ENCODE results near the gene MYH9.

MYH9 gene

DNA sequence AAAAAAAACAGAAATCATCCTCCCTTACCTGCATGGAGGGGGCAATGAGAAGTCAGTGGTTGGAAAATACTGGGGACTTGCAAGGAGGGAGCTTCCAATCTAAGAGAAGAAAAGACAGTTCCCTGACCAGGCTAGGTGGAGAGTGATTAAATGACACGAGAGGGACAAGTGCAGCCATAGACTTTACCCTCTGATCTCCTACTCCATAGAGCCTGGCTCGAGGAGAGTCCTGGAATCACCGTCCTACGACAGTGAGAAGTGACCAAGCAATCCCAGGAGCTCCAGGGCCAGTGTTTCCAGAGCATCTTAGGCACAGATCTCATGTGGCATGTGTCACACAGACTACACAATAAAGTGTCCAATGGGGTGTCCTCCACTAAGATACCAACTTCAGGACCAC lies 25.7 kb downstream of the MYH9 start:
- H3K4me3 ChIP-seq (replicated peaks; ENCODE audit: low read depth, low read length) = no peak overlapping the region
- peaks cover 15% of the 10 kb centered on the region for H3K36me3 ChIP-seq (ENCODE audit: control insufficient read depth, insufficient read depth, low read length)
- TF ChIP-seq, protein P1, sequence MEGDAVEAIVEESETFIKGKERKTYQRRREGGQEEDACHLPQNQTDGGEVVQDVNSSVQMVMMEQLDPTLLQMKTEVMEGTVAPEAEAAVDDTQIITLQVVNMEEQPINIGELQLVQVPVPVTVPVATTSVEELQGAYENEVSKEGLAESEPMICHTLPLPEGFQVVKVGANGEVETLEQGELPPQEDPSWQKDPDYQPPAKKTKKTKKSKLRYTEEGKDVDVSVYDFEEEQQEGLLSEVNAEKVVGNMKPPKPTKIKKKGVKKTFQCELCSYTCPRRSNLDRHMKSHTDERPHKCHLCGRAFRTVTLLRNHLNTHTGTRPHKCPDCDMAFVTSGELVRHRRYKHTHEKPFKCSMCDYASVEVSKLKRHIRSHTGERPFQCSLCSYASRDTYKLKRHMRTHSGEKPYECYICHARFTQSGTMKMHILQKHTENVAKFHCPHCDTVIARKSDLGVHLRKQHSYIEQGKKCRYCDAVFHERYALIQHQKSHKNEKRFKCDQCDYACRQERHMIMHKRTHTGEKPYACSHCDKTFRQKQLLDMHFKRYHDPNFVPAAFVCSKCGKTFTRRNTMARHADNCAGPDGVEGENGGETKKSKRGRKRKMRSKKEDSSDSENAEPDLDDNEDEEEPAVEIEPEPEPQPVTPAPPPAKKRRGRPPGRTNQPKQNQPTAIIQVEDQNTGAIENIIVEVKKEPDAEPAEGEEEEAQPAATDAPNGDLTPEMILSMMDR (IDR thresholded peaks at IDR 0.05; ENCODE audit: insufficient read depth, low read length, poor library complexity, severe bottlenecking) = no peak
- H3K27me3 ChIP-seq (replicated peaks; ENCODE audit: control insufficient read depth, insufficient read depth, low read length) = no peaks in the 10 kb centered on the region
- DNase-seq (ENCODE audit: extremely low read depth, insufficient read length) = no peak

DNA sequence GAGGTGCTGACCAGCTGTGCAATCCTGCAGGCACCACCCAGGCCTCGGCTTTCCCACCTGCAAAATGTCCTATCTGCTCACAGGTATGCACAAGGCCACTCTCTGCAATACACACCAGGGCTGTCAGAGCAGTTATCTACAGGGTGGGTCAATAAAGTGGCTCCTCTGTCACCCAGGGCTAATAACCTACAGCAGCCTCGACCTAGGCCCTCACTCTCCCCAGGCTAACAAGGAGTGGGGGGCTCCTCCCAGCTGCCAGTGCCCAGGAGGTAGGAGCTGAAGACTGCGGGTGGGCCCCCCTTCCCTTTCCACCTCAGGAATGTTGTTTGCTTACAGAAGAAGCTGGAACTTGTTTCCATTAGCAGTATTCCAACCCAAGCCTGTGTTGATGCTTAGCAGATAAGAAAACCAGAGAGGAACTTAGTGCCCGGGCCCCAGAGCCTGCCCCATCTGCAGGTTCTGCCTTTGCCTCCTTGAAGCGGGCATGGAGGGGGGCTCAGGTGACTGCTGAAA lies 26.8 kb downstream of the MYH9 start:
- no peaks in the 10 kb centered on the region for H3K27me3 ChIP-seq (replicated peaks; ENCODE audit: control insufficient read depth, insufficient read depth, low read length)
- no peak for DNase-seq (ENCODE audit: extremely low read depth, insufficient read length)
- no peak overlapping the region for H3K4me3 ChIP-seq (replicated peaks; ENCODE audit: low read depth, low read length)
- TF ChIP-seq, protein P1 (IDR thresholded peaks at IDR 0.05; ENCODE audit: insufficient read depth, low read length, poor library complexity, severe bottlenecking) = no peak
- H3K36me3 ChIP-seq (ENCODE audit: control insufficient read depth, insufficient read depth, low read length) = peaks cover 7% of the 10 kb centered on the region

DNA sequence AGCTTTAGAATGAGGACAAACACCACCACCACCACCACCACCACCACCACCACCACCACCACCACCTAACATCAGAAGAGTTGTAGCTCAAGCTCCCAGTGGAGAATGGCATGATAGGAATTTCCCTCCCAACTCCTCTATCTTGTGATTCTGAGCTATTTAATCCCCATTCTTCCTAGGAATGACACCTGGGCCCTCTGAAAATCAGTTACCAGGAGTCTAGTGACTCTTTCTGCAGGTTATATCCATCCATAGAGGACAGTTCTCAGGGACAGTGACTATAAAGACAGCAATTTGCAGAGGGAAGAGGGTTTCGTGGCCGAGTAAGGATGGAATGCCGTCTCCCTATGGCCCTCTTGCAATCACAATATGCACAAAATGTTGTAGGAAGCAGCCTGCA lies 27.8 kb downstream of the MYH9 start:
- H3K36me3 ChIP-seq (ENCODE audit: control insufficient read depth, insufficient read depth, low read length) = peaks cover 8% of the 10 kb centered on the region
- H3K4me3 ChIP-seq (replicated peaks; ENCODE audit: low read depth, low read length) = no peak overlapping the region

GRCh38 chr22:36359470-36359996 lies 28.2 kb downstream of the MYH9 start:
- DNase-seq (ENCODE audit: extremely low read depth, insufficient read length) = no peak
- no peaks in the 10 kb centered on the region for H3K27me3 ChIP-seq (replicated peaks; ENCODE audit: control insufficient read depth, insufficient read depth, low read length)
- TF ChIP-seq, protein P1 (IDR thresholded peaks at IDR 0.05; ENCODE audit: insufficient read depth, low read length, poor library complexity, severe bottlenecking) = no peak
- no peak overlapping the region for H3K4me3 ChIP-seq (replicated peaks; ENCODE audit: low read depth, low read length)
- H3K36me3 ChIP-seq (ENCODE audit: control insufficient read depth, insufficient read depth, low read length) = peaks cover 10% of the 10 kb centered on the region

More for the DNA sequence above, 27.8 kb downstream of the MYH9 start:
- no peaks in the 10 kb centered on the region for H3K27me3 ChIP-seq (replicated peaks; ENCODE audit: control insufficient read depth, insufficient read depth, low read length)
- TF ChIP-seq, protein P1 (IDR thresholded peaks at IDR 0.05; ENCODE audit: insufficient read depth, low read length, poor library complexity, severe bottlenecking) = no peak
- DNase-seq (ENCODE audit: extremely low read depth, insufficient read length) = no peak

DNA sequence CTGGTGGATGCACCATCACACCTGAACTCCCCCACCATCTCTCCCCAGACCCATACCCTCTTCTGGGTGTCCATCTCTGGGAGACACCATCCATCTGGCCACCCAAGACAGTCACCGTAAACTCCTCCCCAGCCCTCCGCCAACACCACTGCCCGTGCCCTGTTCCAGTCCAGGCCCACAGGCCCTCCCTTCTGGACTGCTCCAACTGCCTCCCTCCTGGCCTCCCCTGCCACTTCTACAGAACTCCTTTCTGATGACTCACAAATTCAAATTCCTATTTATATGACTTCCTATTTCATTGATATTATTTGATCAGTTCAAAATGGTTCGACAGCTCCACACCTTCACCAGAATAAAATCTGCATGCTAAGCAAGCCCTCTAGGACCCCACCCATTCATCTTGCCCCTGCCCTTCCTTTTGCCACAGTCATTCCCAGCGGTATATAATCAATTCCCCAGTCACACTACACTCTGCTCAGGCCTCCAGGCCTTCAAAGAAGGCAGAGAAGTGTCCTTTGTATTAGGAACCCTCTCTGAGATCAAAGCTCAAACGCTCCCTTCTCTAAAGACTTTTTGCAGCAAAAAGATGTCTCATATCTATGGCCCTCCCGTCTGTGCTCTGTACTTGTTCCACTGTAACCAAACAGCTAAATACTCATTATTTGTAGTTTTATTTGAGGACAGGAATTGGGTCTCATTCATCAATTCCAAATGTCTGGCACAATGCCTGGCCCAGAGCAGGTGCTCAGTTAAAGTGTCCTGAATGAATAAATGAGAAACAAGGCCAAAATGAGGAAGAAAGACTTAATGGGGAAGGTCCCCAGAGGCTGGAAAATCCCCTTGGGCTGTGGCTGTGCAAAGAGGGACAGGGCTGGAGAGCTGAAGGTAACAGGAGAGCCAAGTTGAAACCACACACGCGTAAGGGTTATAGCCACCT lies 29.0 kb downstream of the MYH9 start:
- H3K27me3 ChIP-seq (replicated peaks; ENCODE audit: control insufficient read depth, insufficient read depth, low read length) = no peaks in the 10 kb centered on the region
- peaks cover 10% of the 10 kb centered on the region for H3K36me3 ChIP-seq (ENCODE audit: control insufficient read depth, insufficient read depth, low read length)
- TF ChIP-seq, protein P1 (IDR thresholded peaks at IDR 0.05; ENCODE audit: insufficient read depth, low read length, poor library complexity, severe bottlenecking) = no peak
- DNase-seq (ENCODE audit: extremely low read depth, insufficient read length) = peak; percentile 52
- H3K4me3 ChIP-seq (replicated peaks; ENCODE audit: low read depth, low read length) = no peak overlapping the region
